NCI-H1092 (cell line): ENCODE measurements around the gene PRKAG2.
A peak's percentile ranks its signal among the peaks of the same experiment; 100 is the strongest.

Experiments used
- DNase-seq: peaks from one replicate; lab custom pipeline; 2025; lab: John Stamatoyannopoulos, UW

PRKAG2 gene

DNA sequence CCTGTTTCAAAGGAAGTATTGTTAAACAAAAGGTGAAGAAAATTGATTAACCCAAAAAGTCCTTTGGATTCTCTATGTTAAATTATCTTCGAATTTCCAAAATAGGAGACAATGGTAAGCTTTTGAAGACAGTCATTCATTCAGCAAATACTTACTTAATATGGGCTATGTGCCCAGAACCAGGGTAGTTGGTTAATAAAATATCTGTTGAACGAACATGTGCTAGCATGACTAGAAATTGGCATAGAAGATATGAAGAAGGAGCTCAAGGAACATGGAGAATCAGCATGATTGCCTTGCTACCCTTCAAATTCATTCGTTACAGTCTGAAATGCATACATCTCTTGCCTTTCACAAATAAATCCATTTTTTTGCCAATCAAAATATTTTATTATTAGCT is 234.2 kb downstream of the PRKAG2 start:
- no peak for DNase-seq

DNA sequence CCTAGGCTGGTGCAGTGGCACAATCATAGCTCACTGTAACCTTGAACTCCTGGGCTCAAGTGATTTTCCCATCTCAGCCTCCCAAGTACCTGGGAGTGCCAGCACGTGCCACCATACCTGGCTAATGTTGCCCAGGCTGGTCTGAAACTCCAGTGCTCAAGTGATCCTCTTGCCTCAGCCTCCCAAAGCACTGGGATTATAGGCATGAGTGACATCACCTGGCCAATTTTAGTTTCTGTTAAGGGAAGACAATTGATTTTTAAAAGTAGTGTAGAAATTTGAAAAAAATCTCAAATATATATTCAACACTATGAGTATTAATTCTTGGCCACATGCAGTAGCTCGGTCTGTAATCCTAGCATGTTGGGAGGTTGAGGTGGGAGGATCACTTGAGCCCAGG is 235.3 kb downstream of the PRKAG2 start:
- no peak for DNase-seq

- no peak for DNase-seq
Observed at GRCh38 chr7:151637781-151638261, 239.1 kb downstream of the PRKAG2 start.

DNA sequence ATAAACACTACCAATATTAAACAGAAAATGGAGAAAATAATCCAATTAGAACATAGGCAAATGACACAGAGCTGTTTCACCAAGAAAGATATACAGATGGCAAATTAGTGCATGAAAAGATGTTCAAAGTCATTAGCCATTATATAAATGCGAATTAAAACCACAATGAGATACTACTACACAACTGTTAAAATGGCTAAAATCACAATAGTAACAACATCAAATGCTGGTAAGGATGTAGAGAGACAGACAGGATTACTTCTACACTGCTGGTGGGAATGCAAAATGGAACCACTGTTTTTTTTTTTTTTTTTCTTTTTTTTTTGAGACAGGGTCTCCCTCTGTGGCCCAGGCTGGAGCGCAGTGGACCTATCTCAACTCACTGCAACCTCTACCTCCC is 242.3 kb downstream of the PRKAG2 start:
- DNase-seq = no peak

GRCh38 chr7:151633516-151633812 is 243.5 kb downstream of the PRKAG2 start:
- DNase-seq = no peak

GRCh38 chr7:151632750-151633515 is 244.0 kb downstream of the PRKAG2 start:
- DNase-seq = no peak

DNA sequence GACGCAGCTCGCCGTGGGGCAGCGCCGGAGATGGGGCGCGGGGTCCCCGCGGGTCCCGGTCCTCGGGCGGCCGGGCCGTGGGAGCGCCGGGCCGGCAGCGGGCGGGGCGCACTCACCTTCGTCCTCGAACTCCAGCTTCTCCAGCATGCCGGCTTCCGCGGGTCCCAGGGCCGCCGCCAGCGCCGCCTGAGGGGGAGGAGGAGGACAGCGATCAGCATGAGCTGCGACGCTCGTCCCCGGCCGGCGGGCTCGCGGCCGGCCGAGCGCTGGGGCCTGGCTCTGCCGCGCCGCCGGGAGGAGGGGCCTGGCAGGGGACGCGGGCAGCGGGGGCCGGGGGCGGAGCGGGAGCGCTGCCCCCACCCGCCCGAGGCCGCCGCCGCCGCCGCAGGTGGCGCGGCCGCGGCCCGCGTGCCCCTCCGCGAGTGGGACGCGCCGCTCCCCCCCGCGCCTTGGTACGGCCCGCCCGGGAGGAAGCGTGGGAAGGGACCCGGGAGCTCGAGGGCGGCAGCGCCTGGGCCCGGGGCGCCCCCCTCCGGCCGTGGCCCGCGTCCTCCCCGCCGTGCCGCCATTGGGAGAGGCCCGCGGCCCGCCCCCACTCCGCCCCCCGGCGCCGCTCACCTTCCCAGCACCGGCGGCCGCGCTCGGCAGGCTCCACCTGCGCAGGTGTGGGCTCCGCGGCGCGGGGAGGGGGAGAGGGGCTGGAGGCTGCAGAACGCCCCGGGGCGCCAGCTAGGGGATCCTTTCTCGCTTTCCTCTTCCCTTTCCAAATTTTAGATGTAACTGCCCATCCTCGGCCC is 244.8 kb downstream of the PRKAG2 start:
- peak; percentile 76 for DNase-seq

DNA sequence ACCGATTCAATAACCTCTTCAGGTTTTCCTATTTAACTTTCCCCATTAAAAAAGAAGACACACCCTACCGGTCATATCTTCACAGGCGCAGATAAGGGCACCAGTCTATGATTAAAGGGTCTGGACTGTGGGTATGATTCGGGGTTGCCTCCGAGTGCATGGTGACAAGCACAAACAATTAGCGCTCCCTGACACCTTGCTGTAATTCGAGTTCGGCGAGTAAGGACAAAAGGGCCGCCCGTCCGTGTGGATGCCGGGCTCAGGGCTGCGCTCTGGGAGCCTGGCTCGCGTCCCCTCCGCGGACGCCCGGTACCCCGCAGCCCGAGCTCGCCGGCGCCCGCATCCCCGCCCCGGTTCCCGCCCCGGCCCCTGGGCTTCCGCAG is 245.4 kb downstream of the PRKAG2 start:
- peak; percentile 28 for DNase-seq

GRCh38 chr7:151630851-151631569 is 245.9 kb downstream of the PRKAG2 start:
- no peak for DNase-seq

- DNase-seq = no peak
Observed at GRCh38 chr7:151630358-151630757, 246.6 kb downstream of the PRKAG2 start.

- DNase-seq = no peak
Observed at GRCh38 chr7:151629713-151630272, 247.1 kb downstream of the PRKAG2 start.

GRCh38 chr7:151628846-151629604 is 247.9 kb downstream of the PRKAG2 start:
- DNase-seq = no peak

DNA sequence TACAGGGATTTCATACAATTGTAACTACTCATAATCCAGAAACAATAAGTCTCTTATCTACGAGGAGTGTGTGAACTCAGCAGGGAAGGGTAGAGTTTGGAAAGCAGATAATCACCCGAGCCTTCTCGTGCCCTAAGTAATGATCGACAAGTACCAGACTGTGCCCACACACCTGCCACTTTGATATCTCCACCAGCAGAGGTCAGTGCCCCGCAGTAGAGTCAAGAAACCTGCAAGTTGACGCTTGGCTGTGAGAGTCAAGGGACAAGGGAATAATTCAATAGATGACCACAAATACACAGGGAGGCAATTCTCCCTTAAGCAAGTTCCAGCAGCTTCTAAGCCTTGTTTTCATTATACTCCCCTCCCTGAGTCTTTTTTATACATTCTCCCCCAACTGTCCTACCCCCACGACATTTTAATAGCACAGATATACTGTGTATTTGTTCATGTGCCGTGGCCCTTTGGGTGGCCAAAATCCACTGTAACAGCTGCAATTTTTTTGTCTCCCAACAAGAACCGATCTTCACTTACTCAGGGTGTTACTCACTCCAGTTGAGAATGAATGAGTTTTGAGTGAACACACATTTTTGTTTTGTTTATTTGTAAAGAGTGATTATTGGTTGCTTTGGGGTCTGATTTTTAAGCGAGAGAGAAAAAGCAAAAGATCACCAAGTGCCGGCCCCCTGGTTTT is 250.3 kb downstream of the PRKAG2 start:
- peak; percentile 32 for DNase-seq

- no peak for DNase-seq
Observed at GRCh38 chr7:151625606-151626005, 251.3 kb downstream of the PRKAG2 start.

DNA sequence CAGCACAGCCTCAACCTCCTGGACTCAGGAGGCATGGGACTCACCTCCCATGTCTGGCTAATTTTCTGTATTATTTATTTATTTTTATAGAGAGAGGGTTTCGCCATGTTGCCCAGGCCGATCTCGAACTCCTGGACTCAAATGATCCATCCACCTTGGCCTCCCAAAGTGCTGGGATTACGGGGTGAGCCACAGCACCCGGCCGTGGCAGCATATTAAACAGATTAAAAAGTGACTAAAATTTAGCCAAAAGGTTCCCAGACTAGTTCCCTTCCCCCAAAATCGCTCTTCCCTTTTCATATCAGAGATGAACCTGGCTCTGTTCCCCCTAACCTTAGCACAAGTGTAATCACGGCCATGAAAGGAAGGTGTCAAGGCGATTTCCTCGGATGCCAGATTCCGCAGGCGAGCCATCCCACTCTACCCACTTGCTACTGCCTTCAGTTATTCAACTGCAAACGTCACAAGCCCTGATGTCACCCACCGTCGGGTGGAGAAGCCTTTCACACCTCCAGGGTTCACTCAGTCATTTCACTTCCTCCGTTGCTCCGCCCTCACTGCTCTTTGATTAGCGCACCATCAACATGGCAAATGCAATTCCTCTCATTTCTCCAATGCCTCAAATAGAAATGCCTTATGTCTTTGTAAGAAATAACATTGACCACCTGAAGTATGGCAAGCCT is 252.5 kb downstream of the PRKAG2 start:
- DNase-seq = no peak

DNA sequence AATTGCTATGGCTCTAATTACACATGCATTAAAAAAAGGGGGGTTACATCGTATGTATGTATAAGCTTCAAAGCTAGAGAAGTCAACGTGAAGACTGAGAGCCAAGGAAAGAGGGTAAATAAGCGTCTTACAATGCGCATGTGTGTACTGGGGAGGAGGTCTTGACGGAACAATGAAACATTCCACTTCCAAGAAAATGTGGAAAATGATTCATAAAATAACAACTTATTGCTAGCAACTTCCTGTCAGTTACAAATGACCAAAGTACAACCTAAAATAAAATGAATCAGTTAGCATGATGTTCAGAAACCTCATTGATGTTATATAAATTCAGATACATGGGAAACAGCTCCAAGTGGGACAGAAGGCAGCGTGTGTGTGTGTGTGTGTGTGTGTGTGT is 253.1 kb downstream of the PRKAG2 start:
- DNase-seq = no peak

DNA sequence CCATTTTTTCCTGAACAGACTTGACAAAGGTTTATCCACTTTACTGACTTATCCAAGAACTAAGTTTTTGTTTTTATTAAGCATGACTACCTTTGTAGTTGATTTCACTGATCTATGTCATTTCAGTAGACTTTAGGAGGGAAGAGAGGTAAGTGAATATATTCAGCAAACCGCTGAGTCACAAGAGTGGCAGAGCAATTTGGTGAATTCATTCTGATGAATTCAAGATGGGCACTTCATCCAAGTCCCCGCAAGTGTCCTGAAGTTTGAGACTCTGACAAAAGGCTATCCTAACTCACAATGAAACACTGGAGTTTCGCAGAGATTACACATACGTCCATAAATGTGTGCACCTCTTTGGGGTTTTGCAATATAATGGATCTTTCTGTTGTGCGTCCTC is 255.0 kb downstream of the PRKAG2 start:
- no peak for DNase-seq

DNA sequence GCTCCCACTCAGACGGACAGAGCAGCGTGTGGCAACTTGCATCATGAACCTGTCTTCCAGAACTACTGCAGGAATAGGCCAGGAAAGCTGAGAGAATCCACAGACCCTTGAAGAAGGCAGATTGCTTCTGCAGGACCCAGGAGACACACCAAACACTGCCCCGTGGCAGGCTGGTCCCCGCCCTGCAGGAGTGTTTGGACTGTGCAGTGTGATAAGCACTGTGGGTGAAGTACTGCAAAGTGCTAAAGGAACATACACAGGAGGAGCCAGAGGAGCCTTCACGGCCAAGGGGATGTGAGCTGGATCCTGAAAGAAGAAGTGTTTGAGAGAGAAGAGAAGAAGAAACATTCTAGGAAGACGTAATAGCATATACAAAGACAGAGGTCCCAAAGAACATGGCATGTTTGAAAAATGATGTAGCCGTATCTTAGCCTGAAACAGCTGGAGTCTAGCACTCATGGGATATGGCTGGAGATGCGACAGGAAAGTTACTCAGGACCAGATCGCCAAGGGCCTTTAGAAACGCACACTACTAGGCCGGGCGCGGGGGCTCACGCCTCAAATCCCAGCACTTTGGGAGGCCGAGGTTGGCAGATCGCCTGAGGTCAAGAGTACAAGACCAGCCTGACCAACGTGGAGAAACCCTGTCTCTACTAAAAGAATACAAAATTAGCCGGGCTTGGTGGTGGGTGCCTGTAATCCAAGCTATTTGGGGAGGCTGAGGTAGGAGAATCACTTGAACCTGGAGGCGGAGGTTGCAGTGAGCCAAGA is 260.3 kb downstream of the PRKAG2 start:
- DNase-seq = no peak

- DNase-seq = no peak
Observed at GRCh38 chr7:151615784-151616183, 261.1 kb downstream of the PRKAG2 start.

- DNase-seq = no peak
Observed at GRCh38 chr7:151615058-151615457, 261.9 kb downstream of the PRKAG2 start.
